Sigmoid colon (tissue), 7 donors: Measurements from ENCODE around the gene ACOT13. TPM values are rescaled to one million over a fixed set of nuclear protein-coding genes. Genes with fewer than 3 reads are reported as not detected.
"Not testable (repeated sequence)": the region's sequence is repeated elsewhere in the genome, so short reads cannot be mapped to it uniquely, and the experiment has no call there.

Experiments
- DNase-seq: peaks from one replicate; pipeline ENCODE4 v3.0.0-alpha.2; 2019
- H3K27ac ChIP-seq, 4 donors: fragments of 200-600 bp; sonication (generic); one replicate each; pipeline ENCODE4 v1.5.1; 2016 to 2019; ENCODE audit warnings: mild to moderate bottlenecking in 1 of 4
- H3K27me3 ChIP-seq, 3 donors: fragments of 200-600 bp; sonication (generic); one replicate each; pipeline ENCODE4 v1.5.1; 2019; ENCODE audit warnings: mild to moderate bottlenecking in 1 of 3
- H3K36me3 ChIP-seq, 4 donors: fragments of 200-600 bp; sonication (generic); one replicate each; pipeline ENCODE4 v1.5.1; 2016 to 2019
- H3K4me1 ChIP-seq, 4 donors: fragments of 200-600 bp; sonication (generic); one replicate each; pipeline ENCODE4 v1.5.1; 2017 to 2019
- H3K4me3 ChIP-seq, 4 donors: fragments of 200-600 bp; sonication (generic); one replicate each; pipeline ENCODE4 v1.5.1; 2017 to 2019; ENCODE audit warnings: mild to moderate bottlenecking in 2 of 4, moderate library complexity in 1 of 4
- H3K9me3 ChIP-seq, 4 donors: fragments of 200-600 bp in 3 of 4; sonication (generic) in 3 of 4; one replicate each; pipeline versions ENCODE4 v1.5.1 to v1.6.1; 2013 to 2019
- CTCF ChIP-seq, 4 experiments: fragments of 450-650 bp in 3 of 4; fragments of 200-600 bp in 1 of 4; IDR thresholded peaks; one replicate each; pipeline ENCODE4 v1.5.1; 2016 to 2019; ENCODE audit warnings: antibody characterized with exemption in 4 of 4, mild to moderate bottlenecking in 3 of 4, moderate library complexity in 2 of 4
- EP300 ChIP-seq, 4 donors: sonication (generic); formaldehyde crosslinking; IDR thresholded peaks; one replicate each; pipeline ENCODE4 v1.6.1; 2017; ENCODE audit warnings: antibody characterized with exemption in 4 of 4
- POLR2A ChIP-seq, 2 donors: fragments of 450-650 bp; IDR thresholded peaks; one replicate each; pipeline ENCODE4 v1.6.1; 2016; ENCODE audit warnings: antibody characterized with exemption in 2 of 2, mild to moderate bottlenecking in 2 of 2, moderate library complexity in 2 of 2
- POLR2AphosphoS5 ChIP-seq, 4 donors: sonication (generic); formaldehyde crosslinking; IDR thresholded peaks; one replicate each; pipeline ENCODE4 v1.6.1; 2017; ENCODE audit warnings: antibody characterized with exemption in 4 of 4
- WGBS, 2 donors: extraction: QIAGEN DNeasy Blood & Tissue Kit; methylation state at CpG; one replicate each; pipeline ENCODE4 v1.1.7; 2013; 5-methylcytosine and 5-hydroxymethylcytosine counted together
- intact Hi-C: fragments of 100-400 bp; cut with DNase I; formaldehyde crosslinking; loops from one replicate; pipeline ENCODE4 v1.15.1; 2023
- polyA plus RNA-seq, 3 donors: library from polyadenylated mRNA; stranded (reverse); fragments of 200-250 nt; gene quantifications; one replicate each; pipeline ENCODE4 v1.2.3, GENCODE V29; 2013
- total RNA-seq, 4 donors: library from RNA; depleted of rRNA; stranded (reverse); fragments of >200 nt; gene quantifications; one replicate each; pipeline ENCODE4 v1.1.0, GENCODE V29; 2016
- donor health status: healthy with polysubstance abuse.
- donor health status: Bipolar disorder and iron deficiency.
- donor health status: healthy.

Gene ACOT13
- total and polyA plus RNA-seq, 7 donors = 5.3 to 48.6 (median 11.8) TPM

DNA sequence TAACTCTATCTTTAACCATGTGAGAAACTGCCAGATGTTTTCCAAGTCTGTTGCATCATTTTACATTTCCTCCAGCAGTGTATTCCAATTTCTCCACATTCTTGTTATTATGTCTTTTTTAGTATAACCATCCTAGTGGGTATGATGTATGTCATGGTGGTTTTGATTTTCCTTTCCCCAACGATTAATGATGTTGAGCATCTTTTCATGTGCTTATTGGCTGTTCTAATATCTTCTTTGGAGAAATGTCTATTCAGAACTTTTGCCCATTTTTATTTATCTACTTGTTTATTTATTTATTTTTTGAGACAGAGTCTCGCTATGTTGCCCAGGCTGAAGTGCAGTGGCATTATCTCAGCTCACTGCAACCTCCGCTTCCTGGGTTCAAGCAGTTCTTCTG lies 56.4 kb downstream of the ACOT13 start:
- intact Hi-C loops = loop anchor here (5.0 kb wide), 1 partner anchor 1239 kb away; the partner anchor contains the start of gene TRIM38
- peaks cover 0 to 21% (median 12%) of the 10 kb centered on the region in 4 donors for H3K4me1 ChIP-seq
- H3K4me3 ChIP-seq = no peak overlapping the region
- no peaks in the 10 kb centered on the region for H3K36me3 ChIP-seq
- DNase-seq = no peak
- TF ChIP-seq POLR2AphosphoS5 (IDR thresholded peaks at IDR 0.05) = no peak
- no peak for TF ChIP-seq EP300 (IDR thresholded peaks at IDR 0.05)
- no peak for TF ChIP-seq POLR2A (IDR thresholded peaks at IDR 0.05)
- TF ChIP-seq CTCF (IDR thresholded peaks at IDR 0.05) = no peak
- H3K27me3 ChIP-seq = no peaks in the 10 kb centered on the region
- H3K27ac ChIP-seq = no peak overlapping the region
- 96% methylated on average over 3 of the region's 3 CpGs for WGBS, 2 donors
- H3K9me3 ChIP-seq = no peaks in the 10 kb centered on the region

DNA sequence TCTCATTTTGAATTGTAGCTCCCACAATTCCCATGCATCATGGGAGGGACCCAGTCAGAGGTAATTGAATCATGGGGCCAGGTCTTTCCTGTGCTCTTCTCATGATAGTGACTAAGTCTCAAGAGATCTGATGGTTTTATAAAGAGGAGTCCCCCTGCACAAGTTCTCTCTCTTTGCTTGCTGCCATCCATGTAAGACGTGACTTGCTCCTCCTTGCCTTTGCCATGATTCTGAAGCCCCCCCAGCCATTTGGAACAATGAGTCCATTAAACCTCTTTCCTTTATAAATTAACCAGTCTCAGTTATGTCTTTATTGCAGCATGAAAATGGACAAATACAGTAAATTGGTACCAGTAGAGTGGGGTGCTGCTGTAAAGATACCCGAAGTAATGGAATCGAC lies 63.8 kb downstream of the ACOT13 start:
- intact Hi-C loops, H3K9me3 ChIP-seq: not testable (repeated sequence)

DNA sequence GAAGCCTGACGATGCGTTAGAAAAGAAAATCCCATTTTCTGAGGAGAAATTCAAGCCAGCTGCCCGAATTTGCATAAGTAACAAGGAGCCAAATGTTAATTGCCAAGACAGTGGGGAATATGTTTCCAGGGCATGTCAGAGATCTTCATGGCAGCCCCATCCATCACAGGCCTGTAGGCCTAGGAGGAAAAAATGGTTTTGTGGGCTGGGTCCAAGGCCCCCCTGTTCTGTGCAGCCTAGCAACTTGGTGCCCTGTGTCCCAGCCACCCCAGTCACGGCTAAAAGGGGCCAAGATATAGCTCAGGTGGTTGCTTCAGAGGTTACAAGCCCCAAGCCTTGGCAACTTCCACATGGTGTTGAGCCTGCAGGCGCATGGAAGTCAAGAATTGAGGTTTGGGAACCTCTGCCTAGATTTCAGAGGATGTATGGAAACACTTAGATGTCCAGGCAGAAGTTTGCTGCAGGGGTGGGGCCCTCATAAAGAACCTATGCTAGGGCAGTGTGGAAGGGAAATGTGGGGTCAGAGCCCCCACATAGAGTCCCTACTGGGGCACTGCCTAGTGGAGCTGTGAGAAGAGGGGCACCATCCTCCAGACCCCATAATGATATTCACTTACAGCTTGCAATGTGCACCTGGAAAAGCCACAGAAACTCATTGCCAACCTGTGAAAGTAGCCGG lies 64.7 kb downstream of the ACOT13 start:
- intact Hi-C loops, H3K4me1 ChIP-seq, DNase-seq, H3K27ac ChIP-seq, H3K27me3 ChIP-seq, H3K36me3 ChIP-seq, H3K9me3 ChIP-seq, H3K4me3 ChIP-seq: not testable (repeated sequence)
- 92% methylated on average over 6 of the region's 6 CpGs for WGBS, 2 donors

More for the DNA sequence above, 63.8 kb downstream of the ACOT13 start:
- 92 to 95% methylated on average over 3 of the region's 3 CpGs for WGBS, 2 donors
- not testable (repeated sequence) for H3K27me3 ChIP-seq, H3K4me1 ChIP-seq, H3K36me3 ChIP-seq, H3K4me3 ChIP-seq, DNase-seq, H3K27ac ChIP-seq

GRCh38 chr6:24734166-24734565 lies 67.3 kb downstream of the ACOT13 start:
- DNase-seq = no peak
- WGBS, 2 donors = 94 to 95% methylated on average over 1 of the region's 1 CpG
- Histone ChIP-seq H3K4me3 (no peak overlapping the region), H3K4me1 (no peaks in the 10 kb centered on the region), H3K27me3 (no peaks in the 10 kb centered on the region), H3K36me3 (no peaks in the 10 kb centered on the region), H3K27ac (no peak overlapping the region), H3K9me3 (peaks cover 0 to 7% (median under 1%) of the 10 kb centered on the region in 4 donors)
- TF ChIP-seq EP300 (IDR thresholded peaks at IDR 0.05) = no peak
- no peak for TF ChIP-seq POLR2AphosphoS5 (IDR thresholded peaks at IDR 0.05)
- TF ChIP-seq POLR2A (IDR thresholded peaks at IDR 0.05) = no peak
- no peak for TF ChIP-seq CTCF (IDR thresholded peaks at IDR 0.05)
- intact Hi-C loops = no loop called here

DNA sequence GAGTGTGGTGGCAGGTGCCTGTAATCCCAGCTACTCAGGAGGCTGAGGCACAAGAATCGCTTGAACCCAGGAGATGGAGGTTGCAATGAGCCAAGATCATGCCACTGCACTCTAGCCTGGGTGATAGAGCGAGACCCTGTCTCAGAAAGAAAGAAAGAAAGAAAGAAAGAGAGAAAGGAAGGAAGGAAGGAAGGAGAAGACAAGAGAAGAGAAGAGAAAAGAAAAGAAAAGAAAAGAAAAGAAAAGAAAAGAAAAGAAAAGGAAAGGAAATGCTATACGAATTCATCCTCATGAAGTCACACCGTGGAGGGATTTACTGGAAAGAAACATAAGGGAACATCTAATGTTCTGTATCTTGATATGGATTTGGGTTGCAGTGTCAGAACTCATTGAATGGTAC lies 67.8 kb downstream of the ACOT13 start:
- H3K4me1 ChIP-seq, DNase-seq, H3K9me3 ChIP-seq, H3K27me3 ChIP-seq, H3K4me3 ChIP-seq, H3K36me3 ChIP-seq, intact Hi-C loops, H3K27ac ChIP-seq: not testable (repeated sequence)
- WGBS, 2 donors = 94% methylated on average over 4 of the region's 4 CpGs

DNA sequence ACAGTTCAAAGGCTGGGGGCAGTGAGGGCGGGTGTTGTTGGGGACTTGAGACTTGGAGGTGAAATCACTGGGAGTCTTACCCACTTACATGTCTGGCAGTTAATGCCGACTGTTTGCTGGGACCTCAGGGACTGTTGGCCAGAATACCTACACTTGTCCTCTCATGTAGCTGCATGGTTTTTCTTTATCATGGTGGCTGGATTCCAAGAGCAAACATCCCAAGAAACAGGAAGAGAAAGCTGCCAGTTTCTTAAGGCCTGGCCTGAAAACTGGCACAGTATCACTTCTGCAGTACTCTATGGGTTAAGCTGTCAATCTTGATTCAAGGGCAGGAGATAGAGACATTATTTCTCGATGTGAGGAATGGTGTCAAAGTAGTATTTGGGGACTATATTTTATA lies 71.9 kb downstream of the ACOT13 start:
- H3K9me3 ChIP-seq = no peaks in the 10 kb centered on the region
- H3K4me3 ChIP-seq = no peak overlapping the region
- H3K27ac ChIP-seq = no peak overlapping the region
- no peaks in the 10 kb centered on the region for H3K36me3 ChIP-seq
- intact Hi-C loops = no loop called here
- WGBS, 2 donors = 64 to 88% methylated on average over 3 of the region's 3 CpGs
- no peaks in the 10 kb centered on the region for H3K27me3 ChIP-seq
- TF ChIP-seq EP300 (IDR thresholded peaks at IDR 0.05) (no peak), POLR2A (IDR thresholded peaks at IDR 0.05) (no peak), CTCF (IDR thresholded peaks at IDR 0.05) (no peak), POLR2AphosphoS5 (IDR thresholded peaks at IDR 0.05) (no peak)
- DNase-seq = no peak
- peaks cover 0 to 3% (median 0%) of the 10 kb centered on the region in 4 donors for H3K4me1 ChIP-seq
